Measurements from ENCODE around the gene C1orf167. TPM values are rescaled to one million over a fixed set of nuclear protein-coding genes. Genes with fewer than 3 reads are reported as not detected.

C1orf167 gene
- total and polyA plus RNA-seq, 2 of the 13 experiments (the other 11 are each of a cell fraction or from before 2014, with no cell fraction given) = not detected

- TF ChIP-seq MAFK (conservative IDR thresholded peaks at IDR 0.05 in 1 of 2, IDR thresholded peaks at IDR 0.05 in 1 of 2; ENCODE audit: low read length in 2 of 2) (no peak), SAFB2 (CRISPR knock-in tag; IDR thresholded peaks at IDR 0.05; ENCODE audit: borderline replicate concordance, low read depth) (0 out of 2 replicates have a peak, but pooled peaks have one; percentile 22), ETS1 (CRISPR knock-in tag; IDR thresholded peaks at IDR 0.05) (0 out of 2 replicates have a peak, but pooled peaks have one; percentile 51), MLXIP (CRISPR knock-in tag; IDR thresholded peaks at IDR 0.05; ENCODE audit: borderline replicate concordance) (no peak), HOXD1 (CRISPR knock-in tag; IDR thresholded peaks at IDR 0.05) (no peak; the same call in 1 of the 2 replicates), CREB1 (IDR thresholded peaks at IDR 0.05) (peak; percentile 96), CREB1 (CRISPR knock-in tag; IDR thresholded peaks at IDR 0.05) (peak; percentile 95), TP53 (CRISPR knock-in tag; conservative IDR thresholded peaks at IDR 0.05) (no peak), ZNF800 (CRISPR knock-in tag; IDR thresholded peaks at IDR 0.05) (0 out of 2 replicates have a peak, but pooled peaks have one; percentile 29), CC2D1A (CRISPR knock-in tag; IDR thresholded peaks at IDR 0.05) (no peak), MXD3 (CRISPR knock-in tag; IDR thresholded peaks at IDR 0.05) (peak; percentile 68; the same call in 1 of the 2 replicates), ZBTB20 (CRISPR knock-in tag; IDR thresholded peaks at IDR 0.05; ENCODE audit: borderline replicate concordance, low read depth) (no peak), TEF (CRISPR knock-in tag; IDR thresholded peaks at IDR 0.05) (0 out of 2 replicates have a peak, but pooled peaks have one; percentile 15), ZNF563 (CRISPR knock-in tag; IDR thresholded peaks at IDR 0.05) (peak; percentile 72; the same call in 1 of the 2 replicates), ZSCAN21 (CRISPR knock-in tag; IDR thresholded peaks at IDR 0.05; ENCODE audit: borderline replicate concordance) (peak; percentile 70; the same call in 1 of the 2 replicates), ARNTL (CRISPR knock-in tag; IDR thresholded peaks at IDR 0.05) (peak; percentile 98), ZNF878 (CRISPR knock-in tag; IDR thresholded peaks at IDR 0.05) (peak; percentile 85), RARG (CRISPR knock-in tag; IDR thresholded peaks at IDR 0.05; ENCODE audit: low read depth) (no peak), ZBTB14 (CRISPR knock-in tag; IDR thresholded peaks at IDR 0.05) (no peak), ZKSCAN8 (CRISPR knock-in tag; IDR thresholded peaks at IDR 0.05; ENCODE audit: borderline replicate concordance) (no peak)
These were observed 43.7 kb downstream of the C1orf167 start, which contains the start of the genes CLCN6 and MTHFR (continued) for GRCh38 chr1:11805422-11806306.

All from HepG2 (cell line).